Measurements from ENCODE around the gene SMU1.

DNA sequence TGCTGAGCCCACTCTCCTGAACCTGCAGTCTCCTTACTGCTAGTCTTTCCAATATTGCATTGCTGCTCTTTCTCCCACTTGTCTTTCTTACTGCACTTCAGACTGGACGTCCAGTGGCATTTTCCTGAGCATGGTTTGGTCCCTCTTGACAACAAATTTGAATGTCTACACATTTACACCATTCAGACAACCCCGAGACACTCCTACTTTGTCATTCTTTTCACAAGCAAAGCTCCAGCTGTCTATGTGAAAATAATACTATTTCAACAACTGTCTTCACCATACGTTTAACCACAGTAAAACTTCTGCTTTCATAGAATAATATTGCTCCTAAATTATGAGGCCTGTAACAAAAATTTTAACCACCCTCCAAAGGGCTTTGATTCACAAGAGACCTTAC is 64.6 kb downstream of the SMU1 start:
- TF ChIP-seq GLIS3 (CRISPR knock-in tag; IDR thresholded peaks at IDR 0.05) (no peak), ZC3H10 (CRISPR knock-in tag; IDR thresholded peaks at IDR 0.05) (no peak)
